Measurements from ENCODE around the gene IFFO2. TPM values are rescaled to one million over a fixed set of nuclear protein-coding genes. Genes with fewer than 3 reads are reported as not detected.

Gene IFFO2
- total and polyA plus RNA-seq, 2 experiments from 2014 or later, result 0.71 to 7.5 TPM

DNA sequence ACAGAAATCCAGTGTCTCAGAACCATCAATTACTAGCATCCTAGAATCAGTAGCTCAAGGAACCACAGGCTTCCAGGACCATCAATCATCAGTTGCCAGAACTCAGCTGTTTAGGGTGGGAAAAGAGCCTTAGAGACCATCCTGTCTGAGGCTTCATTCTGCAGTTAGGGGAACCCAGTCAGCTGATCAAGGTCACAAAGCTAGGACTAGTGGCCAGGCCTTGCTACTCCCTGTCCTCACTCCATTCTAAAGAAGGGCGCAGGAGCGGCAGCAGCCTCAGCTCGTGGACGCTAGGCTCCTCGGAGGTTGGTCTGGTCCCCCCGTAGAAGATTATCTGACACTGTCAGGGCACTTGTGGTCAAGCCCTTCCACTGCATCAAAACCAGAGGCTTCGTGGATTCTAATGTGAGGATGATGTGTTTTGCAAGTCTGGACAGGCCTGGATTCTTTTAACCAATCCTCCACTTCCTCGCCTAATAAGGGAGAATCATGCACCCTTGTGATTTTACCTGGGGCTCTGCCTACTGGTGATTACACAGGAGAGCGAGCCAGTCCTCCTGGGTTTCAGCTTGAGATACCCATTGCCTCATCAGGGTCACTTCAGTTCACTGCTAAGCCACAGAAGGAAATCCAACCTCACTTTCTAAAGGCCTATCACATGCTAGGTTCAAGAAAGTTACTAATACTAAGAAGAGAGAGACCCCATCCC, 41.7 kb upstream of the IFFO2 start:
- H3K27ac ChIP-seq (ENCODE audit: low read depth), result no peak overlapping the region
- H3K27me3 ChIP-seq (ENCODE audit: insufficient read depth), result no peaks in the 10 kb centered on the region
- no peak overlapping the region for H3K4me3 Mint-ChIP-seq
- peaks cover 13% of the 10 kb centered on the region; the same call in 2 of the 3 replicates for H3K36me3 Mint-ChIP-seq (ENCODE audit: low read depth)
- no peak overlapping the region for H3K27ac Mint-ChIP-seq
- peaks cover 28% of the 10 kb centered on the region for H3K9me3 Mint-ChIP-seq
- H3F3A ChIP-seq (replicated peaks; ENCODE audit: low read depth), result no peaks in the 10 kb centered on the region
- H3K79me2 ChIP-seq (replicated peaks; ENCODE audit: insufficient read depth), result no peaks in the 10 kb centered on the region
- peaks cover 3% of the 10 kb centered on the region for H3K27me3 Mint-ChIP-seq (ENCODE audit: insufficient read depth, low read depth, poor library complexity)
- no peak overlapping the region for H3K4me3 ChIP-seq
- H3K4me2 ChIP-seq, result no peak overlapping the region
- H3K36me3 ChIP-seq (ENCODE audit: insufficient read depth), result no peaks in the 10 kb centered on the region
- TF ChIP-seq EZH2phosphoT487 (IDR thresholded peaks at IDR 0.05; ENCODE audit: unreplicated experiment) (no peak), NANOG (IDR thresholded peaks at IDR 0.05; ENCODE audit: borderline replicate concordance) (no peak)
- TF ChIP-seq, protein P1, sequence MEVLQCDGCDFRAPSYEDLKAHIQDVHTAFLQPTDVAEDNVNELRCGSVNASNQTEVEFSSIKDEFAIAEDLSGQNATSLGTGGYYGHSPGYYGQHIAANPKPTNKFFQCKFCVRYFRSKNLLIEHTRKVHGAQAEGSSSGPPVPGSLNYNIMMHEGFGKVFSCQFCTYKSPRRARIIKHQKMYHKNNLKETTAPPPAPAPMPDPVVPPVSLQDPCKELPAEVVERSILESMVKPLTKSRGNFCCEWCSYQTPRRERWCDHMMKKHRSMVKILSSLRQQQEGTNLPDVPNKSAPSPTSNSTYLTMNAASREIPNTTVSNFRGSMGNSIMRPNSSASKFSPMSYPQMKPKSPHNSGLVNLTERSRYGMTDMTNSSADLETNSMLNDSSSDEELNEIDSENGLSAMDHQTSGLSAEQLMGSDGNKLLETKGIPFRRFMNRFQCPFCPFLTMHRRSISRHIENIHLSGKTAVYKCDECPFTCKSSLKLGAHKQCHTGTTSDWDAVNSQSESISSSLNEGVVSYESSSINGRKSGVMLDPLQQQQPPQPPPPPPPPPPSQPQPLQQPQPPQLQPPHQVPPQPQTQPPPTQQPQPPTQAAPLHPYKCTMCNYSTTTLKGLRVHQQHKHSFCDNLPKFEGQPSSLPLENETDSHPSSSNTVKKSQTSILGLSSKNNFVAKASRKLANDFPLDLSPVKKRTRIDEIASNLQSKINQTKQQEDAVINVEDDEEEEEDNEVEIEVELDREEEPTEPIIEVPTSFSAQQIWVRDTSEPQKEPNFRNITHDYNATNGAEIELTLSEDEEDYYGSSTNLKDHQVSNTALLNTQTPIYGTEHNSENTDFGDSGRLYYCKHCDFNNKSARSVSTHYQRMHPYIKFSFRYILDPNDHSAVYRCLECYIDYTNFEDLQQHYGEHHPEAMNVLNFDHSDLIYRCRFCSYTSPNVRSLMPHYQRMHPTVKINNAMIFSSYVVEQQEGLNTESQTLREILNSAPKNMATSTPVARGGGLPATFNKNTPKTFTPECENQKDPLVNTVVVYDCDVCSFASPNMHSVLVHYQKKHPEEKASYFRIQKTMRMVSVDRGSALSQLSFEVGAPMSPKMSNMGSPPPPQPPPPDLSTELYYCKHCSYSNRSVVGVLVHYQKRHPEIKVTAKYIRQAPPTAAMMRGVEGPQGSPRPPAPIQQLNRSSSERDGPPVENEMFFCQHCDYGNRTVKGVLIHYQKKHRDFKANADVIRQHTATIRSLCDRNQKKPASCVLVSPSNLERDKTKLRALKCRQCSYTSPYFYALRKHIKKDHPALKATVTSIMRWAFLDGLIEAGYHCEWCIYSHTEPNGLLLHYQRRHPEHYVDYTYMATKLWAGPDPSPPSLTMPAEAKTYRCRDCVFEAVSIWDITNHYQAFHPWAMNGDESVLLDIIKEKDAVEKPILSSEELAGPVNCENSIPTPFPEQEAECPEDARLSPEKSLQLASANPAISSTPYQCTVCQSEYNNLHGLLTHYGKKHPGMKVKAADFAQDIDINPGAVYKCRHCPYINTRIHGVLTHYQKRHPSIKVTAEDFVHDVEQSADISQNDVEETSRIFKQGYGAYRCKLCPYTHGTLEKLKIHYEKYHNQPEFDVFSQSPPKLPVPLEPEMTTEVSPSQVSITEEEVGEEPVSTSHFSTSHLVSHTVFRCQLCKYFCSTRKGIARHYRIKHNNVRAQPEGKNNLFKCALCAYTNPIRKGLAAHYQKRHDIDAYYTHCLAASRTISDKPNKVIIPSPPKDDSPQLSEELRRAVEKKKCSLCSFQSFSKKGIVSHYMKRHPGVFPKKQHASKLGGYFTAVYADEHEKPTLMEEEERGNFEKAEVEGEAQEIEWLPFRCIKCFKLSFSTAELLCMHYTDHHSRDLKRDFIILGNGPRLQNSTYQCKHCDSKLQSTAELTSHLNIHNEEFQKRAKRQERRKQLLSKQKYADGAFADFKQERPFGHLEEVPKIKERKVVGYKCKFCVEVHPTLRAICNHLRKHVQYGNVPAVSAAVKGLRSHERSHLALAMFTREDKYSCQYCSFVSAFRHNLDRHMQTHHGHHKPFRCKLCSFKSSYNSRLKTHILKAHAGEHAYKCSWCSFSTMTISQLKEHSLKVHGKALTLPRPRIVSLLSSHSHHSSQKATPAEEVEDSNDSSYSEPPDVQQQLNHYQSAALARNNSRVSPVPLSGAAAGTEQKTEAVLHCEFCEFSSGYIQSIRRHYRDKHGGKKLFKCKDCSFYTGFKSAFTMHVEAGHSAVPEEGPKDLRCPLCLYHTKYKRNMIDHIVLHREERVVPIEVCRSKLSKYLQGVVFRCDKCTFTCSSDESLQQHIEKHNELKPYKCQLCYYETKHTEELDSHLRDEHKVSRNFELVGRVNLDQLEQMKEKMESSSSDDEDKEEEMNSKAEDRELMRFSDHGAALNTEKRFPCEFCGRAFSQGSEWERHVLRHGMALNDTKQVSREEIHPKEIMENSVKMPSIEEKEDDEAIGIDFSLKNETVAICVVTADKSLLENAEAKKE (CRISPR knock-in tag; IDR thresholded peaks at IDR 0.05), result no peak
- TF ChIP-seq, protein P2, sequence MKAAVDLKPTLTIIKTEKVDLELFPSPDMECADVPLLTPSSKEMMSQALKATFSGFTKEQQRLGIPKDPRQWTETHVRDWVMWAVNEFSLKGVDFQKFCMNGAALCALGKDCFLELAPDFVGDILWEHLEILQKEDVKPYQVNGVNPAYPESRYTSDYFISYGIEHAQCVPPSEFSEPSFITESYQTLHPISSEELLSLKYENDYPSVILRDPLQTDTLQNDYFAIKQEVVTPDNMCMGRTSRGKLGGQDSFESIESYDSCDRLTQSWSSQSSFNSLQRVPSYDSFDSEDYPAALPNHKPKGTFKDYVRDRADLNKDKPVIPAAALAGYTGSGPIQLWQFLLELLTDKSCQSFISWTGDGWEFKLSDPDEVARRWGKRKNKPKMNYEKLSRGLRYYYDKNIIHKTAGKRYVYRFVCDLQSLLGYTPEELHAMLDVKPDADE (IDR thresholded peaks at IDR 0.05), result no peak
- TF ChIP-seq, protein P3, sequence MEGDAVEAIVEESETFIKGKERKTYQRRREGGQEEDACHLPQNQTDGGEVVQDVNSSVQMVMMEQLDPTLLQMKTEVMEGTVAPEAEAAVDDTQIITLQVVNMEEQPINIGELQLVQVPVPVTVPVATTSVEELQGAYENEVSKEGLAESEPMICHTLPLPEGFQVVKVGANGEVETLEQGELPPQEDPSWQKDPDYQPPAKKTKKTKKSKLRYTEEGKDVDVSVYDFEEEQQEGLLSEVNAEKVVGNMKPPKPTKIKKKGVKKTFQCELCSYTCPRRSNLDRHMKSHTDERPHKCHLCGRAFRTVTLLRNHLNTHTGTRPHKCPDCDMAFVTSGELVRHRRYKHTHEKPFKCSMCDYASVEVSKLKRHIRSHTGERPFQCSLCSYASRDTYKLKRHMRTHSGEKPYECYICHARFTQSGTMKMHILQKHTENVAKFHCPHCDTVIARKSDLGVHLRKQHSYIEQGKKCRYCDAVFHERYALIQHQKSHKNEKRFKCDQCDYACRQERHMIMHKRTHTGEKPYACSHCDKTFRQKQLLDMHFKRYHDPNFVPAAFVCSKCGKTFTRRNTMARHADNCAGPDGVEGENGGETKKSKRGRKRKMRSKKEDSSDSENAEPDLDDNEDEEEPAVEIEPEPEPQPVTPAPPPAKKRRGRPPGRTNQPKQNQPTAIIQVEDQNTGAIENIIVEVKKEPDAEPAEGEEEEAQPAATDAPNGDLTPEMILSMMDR (conservative IDR thresholded peaks at IDR 0.05; ENCODE audit: low read depth in 2 of 2), result no peak
- H4K20me1 ChIP-seq (replicated peaks; ENCODE audit: insufficient read depth), result no peaks in the 10 kb centered on the region
- no peaks in the 10 kb centered on the region for H3K9me2 ChIP-seq (ENCODE audit: insufficient read depth)
- no peaks in the 10 kb centered on the region for H3K4me1 ChIP-seq (ENCODE audit: insufficient read depth)
- ATAC-seq (no peak), DNase-seq (ENCODE audit: low spot score) (no peak)
- no peak overlapping the region for H2AFZ ChIP-seq
- no peaks in the 10 kb centered on the region for H3K4me1 Mint-ChIP-seq
